Subcutaneous adipose tissue (tissue), 4 donors: ENCODE data around the gene ZFPM1. TPM values are rescaled to one million over a fixed set of nuclear protein-coding genes. Genes with fewer than 3 reads are reported as not detected.

Source experiments
- CTCF ChIP-seq: fragments of 450-650 bp; IDR thresholded peaks from one replicate; pipeline ENCODE4 v1.5.1; 2016; ENCODE audit warnings: low read depth, mild to moderate bottlenecking, control low read depth, antibody characterized with exemption, moderate library complexity
- total RNA-seq, 4 donors: library from RNA; depleted of rRNA; stranded (reverse); fragments of >200 nt; gene quantifications; one replicate each; pipeline ENCODE4 v1.1.0, GENCODE V29; 2016

The ZFPM1 gene
- total RNA-seq, 4 donors from 2014 or later, result 0.17 to 0.57 (median 0.44) TPM; not detected in 1

GRCh38 chr16:88526906-88527185 is 73.8 kb downstream of the ZFPM1 start:
- no peak for TF ChIP-seq CTCF

- TF ChIP-seq CTCF, result no peak
Observed at GRCh38 chr16:88527186-88527936, 74.3 kb downstream of the ZFPM1 start.

- TF ChIP-seq CTCF, result no peak
Observed at GRCh38 chr16:88527937-88528743, 75.1 kb downstream of the ZFPM1 start.

- TF ChIP-seq CTCF, result no peak
Observed at GRCh38 chr16:88528902-88529318, 75.8 kb downstream of the ZFPM1 start.

- no peak for TF ChIP-seq CTCF
Observed at GRCh38 chr16:88529596-88529995, 76.5 kb downstream of the ZFPM1 start.

GRCh38 chr16:88530051-88530857 is 77.2 kb downstream of the ZFPM1 start:
- no peak for TF ChIP-seq CTCF

GRCh38 chr16:88530858-88531203 is 77.8 kb downstream of the ZFPM1 start:
- no peak for TF ChIP-seq CTCF
